Breast epithelium (tissue), 3 donors: Measurements from ENCODE around the gene ZNF423.

ENCODE experiments used
- POLR2AphosphoS5 ChIP-seq, 3 donors: sonication (generic); formaldehyde crosslinking; IDR thresholded peaks; one replicate each; pipeline ENCODE4 v1.6.1; 2017; ENCODE audit warnings: antibody characterized with exemption in 3 of 3
- TF ChIP-seq, protein P1 (sequence below), 3 donors: fragments of 450-650 bp; IDR thresholded peaks; one replicate each; pipeline ENCODE4 v1.5.1; 2016 to 2017; ENCODE audit warnings: antibody characterized with exemption in 3 of 3, mild to moderate bottlenecking in 3 of 3, moderate library complexity in 3 of 3

GRCh38 chr16:49496656-49497055 lies 359.3 kb downstream of the ZNF423 start:
- TF ChIP-seq, protein P1, sequence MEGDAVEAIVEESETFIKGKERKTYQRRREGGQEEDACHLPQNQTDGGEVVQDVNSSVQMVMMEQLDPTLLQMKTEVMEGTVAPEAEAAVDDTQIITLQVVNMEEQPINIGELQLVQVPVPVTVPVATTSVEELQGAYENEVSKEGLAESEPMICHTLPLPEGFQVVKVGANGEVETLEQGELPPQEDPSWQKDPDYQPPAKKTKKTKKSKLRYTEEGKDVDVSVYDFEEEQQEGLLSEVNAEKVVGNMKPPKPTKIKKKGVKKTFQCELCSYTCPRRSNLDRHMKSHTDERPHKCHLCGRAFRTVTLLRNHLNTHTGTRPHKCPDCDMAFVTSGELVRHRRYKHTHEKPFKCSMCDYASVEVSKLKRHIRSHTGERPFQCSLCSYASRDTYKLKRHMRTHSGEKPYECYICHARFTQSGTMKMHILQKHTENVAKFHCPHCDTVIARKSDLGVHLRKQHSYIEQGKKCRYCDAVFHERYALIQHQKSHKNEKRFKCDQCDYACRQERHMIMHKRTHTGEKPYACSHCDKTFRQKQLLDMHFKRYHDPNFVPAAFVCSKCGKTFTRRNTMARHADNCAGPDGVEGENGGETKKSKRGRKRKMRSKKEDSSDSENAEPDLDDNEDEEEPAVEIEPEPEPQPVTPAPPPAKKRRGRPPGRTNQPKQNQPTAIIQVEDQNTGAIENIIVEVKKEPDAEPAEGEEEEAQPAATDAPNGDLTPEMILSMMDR (IDR thresholded peaks at IDR 0.05), result no peak
- TF ChIP-seq POLR2AphosphoS5 (IDR thresholded peaks at IDR 0.05), result no peak
